ENCODE data around the gene TMEM231. TPM values are rescaled to one million over a fixed set of nuclear protein-coding genes. Genes with fewer than 3 reads are reported as not detected.

Gene TMEM231
- total RNA-seq, 1 donor from 2014 or later = 17.0 TPM

GRCh38 chr16:75488322-75488721 lies 67.7 kb downstream of the TMEM231 start:
- no peak for DNase-seq

Other genes with a start within 250 kb of the TMEM231 start
- gene CFDP1, start 122.7 kb downstream of the TMEM231 start, total RNA-seq = 37.3 TPM
- gene TMEM170A, start 91.6 kb downstream of the TMEM231 start, total RNA-seq = 30.7 TPM
- gene CHST6, start 60.8 kb downstream of the TMEM231 start, total RNA-seq = 0.94 TPM
- gene CHST5, start 20.1 kb downstream of the TMEM231 start, total RNA-seq = 0.16 TPM
- 80.3 TPM for gene GABARAPL2, start 10.1 kb upstream of the TMEM231 start, total RNA-seq
- 55.2 TPM for gene ADAT1, start 67.0 kb upstream of the TMEM231 start, total RNA-seq
- gene KARS1, start 91.4 kb upstream of the TMEM231 start, total RNA-seq = 79.4 TPM
- 143 TPM for gene TERF2IP, start 91.5 kb upstream of the TMEM231 start, total RNA-seq
- not detected for gene CPHXL2, start 120.8 kb upstream of the TMEM231 start, total RNA-seq
- gene DUXB, start 145.2 kb upstream of the TMEM231 start, total RNA-seq = not detected
- gene CPHXL, start 170.2 kb upstream of the TMEM231 start, total RNA-seq = not detected